Progenitor cell of endocrine pancreas (in vitro differentiated cells): ENCODE results near the gene LPP. TPM values are rescaled to one million over a fixed set of nuclear protein-coding genes. Genes with fewer than 3 reads are reported as not detected.

Experiments
- DNase-seq: peaks from one replicate; pipeline ENCODE4 v3.0.0; 2021; ENCODE audit warnings: low spot score; ENCODE audit not compliant: unreplicated experiment
- H3K27ac Mint-ChIP-seq: 2 replicates; pipeline ENCODE4 v1.8.0; 2021; ENCODE audit warnings: mild to moderate bottlenecking, moderate library complexity, mixed read lengths
- H3K27me3 Mint-ChIP-seq: 2 replicates; pipeline ENCODE4 v1.8.0; 2021; ENCODE audit warnings: mixed read lengths
- H3K36me3 Mint-ChIP-seq: 2 replicates; pipeline ENCODE4 v1.8.0; 2022; ENCODE audit warnings: mixed read lengths; ENCODE audit not compliant: insufficient read depth
- H3K4me1 Mint-ChIP-seq: 2 replicates; pipeline ENCODE4 v1.8.0; 2021; ENCODE audit warnings: low read depth, mixed read lengths
- H3K4me3 Mint-ChIP-seq: 2 replicates; pipeline ENCODE4 v1.8.0; 2021; ENCODE audit warnings: low read depth, mild to moderate bottlenecking, moderate library complexity, mixed read lengths
- H3K9me3 Mint-ChIP-seq: 2 replicates; pipeline ENCODE4 v1.8.0; 2021; ENCODE audit warnings: low read depth, mixed read lengths
- CTCF ChIP-seq: fragments of 200-600 bp; sonication (generic); IDR thresholded peaks from one replicate; pipeline ENCODE4 v1.5.0; 2021; ENCODE audit warnings: antibody characterized with exemption, mild to moderate bottlenecking; ENCODE audit not compliant: unreplicated experiment
- total RNA-seq: library from RNA; stranded (reverse); gene quantifications from 2 replicates; pipeline ENCODE4 v1.2.1, GENCODE V29; 2021

Gene LPP
- total RNA-seq, 1 donor from 2014 or later: 131 TPM

- H3K27me3 Mint-ChIP-seq: no peaks in the 10 kb centered on the region
- H3K27ac Mint-ChIP-seq: no peak overlapping the region
- H3K9me3 Mint-ChIP-seq: peaks cover 4% of the 10 kb centered on the region
- H3K36me3 Mint-ChIP-seq: peaks cover 22% of the 10 kb centered on the region
- peaks cover 6% of the 10 kb centered on the region for H3K4me1 Mint-ChIP-seq
- no peak for DNase-seq
- no peak for TF ChIP-seq CTCF
- no peak overlapping the region for H3K4me3 Mint-ChIP-seq
Measured at GRCh38 chr3:188468662-188469061, 314.7 kb downstream of the LPP start.

GRCh38 chr3:188469228-188469885, 315.4 kb downstream of the LPP start:
- no peaks in the 10 kb centered on the region for H3K27me3 Mint-ChIP-seq

GRCh38 chr3:188470508-188471130, 316.7 kb downstream of the LPP start:
- H3K4me1 Mint-ChIP-seq: peaks cover 7% of the 10 kb centered on the region
- no peak for DNase-seq
- no peak overlapping the region for H3K27ac Mint-ChIP-seq
- no peak overlapping the region for H3K4me3 Mint-ChIP-seq
- H3K36me3 Mint-ChIP-seq: peaks cover 22% of the 10 kb centered on the region
- TF ChIP-seq CTCF: no peak
- no peaks in the 10 kb centered on the region for H3K27me3 Mint-ChIP-seq
- H3K9me3 Mint-ChIP-seq: peaks cover 5% of the 10 kb centered on the region

More at GRCh38 chr3:188469228-188469885, 315.4 kb downstream of the LPP start:
- H3K4me3 Mint-ChIP-seq: no peak overlapping the region
- DNase-seq: no peak
- H3K9me3 Mint-ChIP-seq: peaks cover 5% of the 10 kb centered on the region
- H3K4me1 Mint-ChIP-seq: peaks cover 7% of the 10 kb centered on the region
- H3K27ac Mint-ChIP-seq: no peak overlapping the region
- no peak for TF ChIP-seq CTCF
- H3K36me3 Mint-ChIP-seq: peaks cover 22% of the 10 kb centered on the region

GRCh38 chr3:188471723-188472122, 317.8 kb downstream of the LPP start:
- Mint-ChIP-seq H3K27ac (no peak overlapping the region), H3K9me3 (peaks cover 8% of the 10 kb centered on the region)

GRCh38 chr3:188472336-188472735, 318.4 kb downstream of the LPP start:
- H3K4me1 Mint-ChIP-seq: peaks cover 7% of the 10 kb centered on the region
- no peak for TF ChIP-seq CTCF
- H3K27ac Mint-ChIP-seq: no peak overlapping the region
- peaks cover 24% of the 10 kb centered on the region for H3K36me3 Mint-ChIP-seq
- peaks cover 8% of the 10 kb centered on the region for H3K9me3 Mint-ChIP-seq
- no peak overlapping the region for H3K4me3 Mint-ChIP-seq
- DNase-seq: no peak
- H3K27me3 Mint-ChIP-seq: no peaks in the 10 kb centered on the region

More at GRCh38 chr3:188471723-188472122, 317.8 kb downstream of the LPP start:
- no peak for TF ChIP-seq CTCF
- Mint-ChIP-seq H3K36me3 (peaks cover 24% of the 10 kb centered on the region), H3K4me3 (no peak overlapping the region), H3K27me3 (no peaks in the 10 kb centered on the region), H3K4me1 (peaks cover 7% of the 10 kb centered on the region)
- no peak for DNase-seq
